ENCODE results near the gene SRRM3.
A peak's percentile ranks its signal among the peaks of the same experiment; 100 is the strongest.
"Not testable (repeated sequence)": the region's sequence is repeated elsewhere in the genome, so short reads cannot be mapped to it uniquely, and the experiment has no call there.

The SRRM3 gene

DNA sequence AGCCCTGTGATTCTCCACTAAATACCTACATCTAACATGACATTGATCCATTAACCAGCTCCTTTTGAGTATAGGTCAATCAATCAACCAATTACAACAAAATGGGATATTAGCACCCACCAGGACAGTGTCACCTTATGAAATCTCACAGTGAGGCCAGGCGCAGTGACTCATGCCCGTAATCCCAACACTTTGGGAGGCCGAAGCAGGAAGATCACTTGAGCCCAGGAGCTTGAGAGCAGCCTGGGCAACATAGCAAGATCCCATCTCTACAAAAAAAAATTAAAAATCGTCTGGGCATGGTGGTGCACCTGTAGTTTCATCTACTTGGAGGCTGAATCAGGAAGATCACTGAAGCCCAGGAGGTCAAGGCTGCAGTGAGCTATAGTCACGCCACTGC is 28.5 kb downstream of the SRRM3 start:
- Histone ChIP-seq H3K4me3 (no peak overlapping the region), H3K9me3 (no peaks in the 10 kb centered on the region), H3K9ac (no peak overlapping the region), H3K27ac (no peak overlapping the region), H3K4me2 (no peak overlapping the region), H4K20me1 (peaks cover 7% of the 10 kb centered on the region; the same call in 1 of the 2 replicates), H3K4me1 (peaks cover 7% of the 10 kb centered on the region), H3K27me3 (no peaks in the 10 kb centered on the region; the same call in 1 of the 2 replicates), H3K36me3 (no peaks in the 10 kb centered on the region)
- TF ChIP-seq Cebpa-rat (IDR thresholded peaks at IDR 0.05): no peak

GRCh38 chr7:76231071-76231470 is 29.4 kb downstream of the SRRM3 start:
- Histone ChIP-seq H3K9me3 (no peaks in the 10 kb centered on the region), H4K20me1 (peaks cover 4% of the 10 kb centered on the region; the same call in 1 of the 2 replicates), H3K4me1 (peaks cover 7% of the 10 kb centered on the region), H3K27me3 (no peaks in the 10 kb centered on the region; the same call in 1 of the 2 replicates), H3K4me3 (no peak overlapping the region), H3K27ac (no peak overlapping the region), H3K36me3 (no peaks in the 10 kb centered on the region), H3K4me2 (no peak overlapping the region), H3K9ac (no peak overlapping the region)
- TF ChIP-seq Cebpa-rat (IDR thresholded peaks at IDR 0.05): no peak

DNA sequence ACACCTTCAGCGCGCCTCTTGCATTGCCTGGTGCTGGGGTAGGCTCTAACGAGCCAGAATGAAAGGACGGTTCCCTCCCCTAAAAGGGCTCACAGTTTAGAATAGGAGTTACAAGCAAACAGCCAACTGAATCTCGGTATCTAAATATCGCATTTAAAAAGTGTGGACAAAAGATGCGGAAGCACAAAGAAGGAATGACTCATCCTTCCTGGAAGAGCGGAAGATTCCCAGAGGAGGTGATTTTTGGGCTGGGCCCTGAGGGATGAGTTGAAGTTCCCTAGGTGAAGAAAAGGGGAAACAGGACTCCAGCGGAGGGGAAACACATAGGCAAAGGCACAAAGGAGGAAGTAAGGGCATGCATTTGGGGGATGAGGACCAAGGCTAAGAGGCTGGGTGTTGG is 29.9 kb downstream of the SRRM3 start:
- Histone ChIP-seq H3K9ac (no peak overlapping the region), H3K27me3 (no peaks in the 10 kb centered on the region; the same call in 1 of the 2 replicates), H3K9me3 (no peaks in the 10 kb centered on the region), H3K4me2 (no peak overlapping the region), H3K4me1 (peaks cover 7% of the 10 kb centered on the region), H3K27ac (no peak overlapping the region), H4K20me1 (no peaks in the 10 kb centered on the region), H3K36me3 (no peaks in the 10 kb centered on the region), H3K4me3 (no peak overlapping the region)
- no peak for TF ChIP-seq Cebpa-rat (IDR thresholded peaks at IDR 0.05)

- Histone ChIP-seq H3K36me3 (no peaks in the 10 kb centered on the region), H4K20me1 (no peaks in the 10 kb centered on the region), H3K27ac (no peak overlapping the region), H3K9me3 (no peaks in the 10 kb centered on the region), H3K4me3 (no peak overlapping the region), H3K9ac (no peak overlapping the region), H3K4me1 (peaks cover 7% of the 10 kb centered on the region), H3K4me2 (no peak overlapping the region), H3K27me3 (no peaks in the 10 kb centered on the region; the same call in 1 of the 2 replicates)
- TF ChIP-seq Cebpa-rat (IDR thresholded peaks at IDR 0.05): no peak
Observed at GRCh38 chr7:76232698-76233097, 31.0 kb downstream of the SRRM3 start.

DNA sequence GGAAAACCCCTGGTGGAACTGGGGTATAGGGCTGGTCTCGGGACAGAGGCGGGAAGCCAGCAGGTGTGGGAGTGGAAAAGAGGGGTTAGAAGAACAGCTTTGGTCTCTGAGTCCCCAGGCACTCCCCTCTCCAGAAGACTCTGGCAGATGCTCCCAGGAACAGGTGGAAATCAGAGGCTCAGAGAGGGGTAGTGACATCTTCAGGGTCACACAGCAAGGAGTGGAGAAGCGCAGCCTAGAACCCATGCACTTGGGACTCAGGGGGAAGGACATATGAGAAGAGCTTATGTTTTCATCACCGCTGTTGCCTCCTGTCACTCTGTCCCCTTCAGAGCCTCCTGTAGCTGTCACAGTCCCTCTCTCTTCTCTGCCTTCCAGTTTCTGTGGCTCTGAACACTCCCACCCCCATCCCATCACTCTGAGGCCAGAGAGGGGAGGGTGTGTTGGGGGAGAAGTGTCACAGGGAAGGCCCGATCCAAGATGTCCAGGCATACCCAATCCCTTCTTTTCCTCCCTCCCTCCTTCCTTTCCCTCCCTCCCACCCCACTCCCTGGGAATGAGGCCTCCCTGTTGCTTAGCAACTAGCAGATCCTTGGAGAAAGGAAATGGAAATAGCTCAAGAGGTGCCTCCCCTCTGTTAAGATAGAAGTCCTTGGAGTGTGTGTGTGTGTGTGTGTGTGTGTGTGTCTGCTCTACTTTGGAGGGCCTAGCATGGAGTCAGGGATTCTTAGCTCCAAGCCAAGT is 32.0 kb downstream of the SRRM3 start:
- TF ChIP-seq Cebpa-rat (IDR thresholded peaks at IDR 0.05): no peak
- H3K9me3 ChIP-seq: no peaks in the 10 kb centered on the region
- H3K4me1 ChIP-seq: peaks cover 7% of the 10 kb centered on the region
- no peaks in the 10 kb centered on the region for H3K36me3 ChIP-seq
- no peak overlapping the region for H3K27ac ChIP-seq
- no peak overlapping the region for H3K4me3 ChIP-seq
- no peaks in the 10 kb centered on the region for H4K20me1 ChIP-seq
- H3K9ac ChIP-seq: no peak overlapping the region
- H3K27me3 ChIP-seq: no peaks in the 10 kb centered on the region; the same call in 1 of the 2 replicates
- no peak overlapping the region for H3K4me2 ChIP-seq

DNA sequence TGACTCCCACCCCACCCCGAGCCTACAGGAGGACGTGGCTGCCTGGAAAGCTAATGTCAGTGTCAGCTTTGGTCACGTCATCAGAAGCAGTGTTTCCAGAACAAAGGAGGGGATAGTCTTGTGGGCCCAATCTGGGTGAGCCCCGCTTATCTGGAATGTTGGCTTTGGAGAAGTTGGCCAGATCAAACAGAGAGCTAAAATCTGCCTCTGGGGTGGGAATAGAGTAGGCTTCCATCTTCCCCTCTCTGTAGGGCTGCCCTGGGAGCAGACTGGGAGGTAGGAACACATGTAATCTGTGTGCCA is 32.5 kb downstream of the SRRM3 start:
- Histone ChIP-seq H4K20me1 (no peaks in the 10 kb centered on the region), H3K27me3 (no peaks in the 10 kb centered on the region; the same call in 1 of the 2 replicates), H3K36me3 (no peaks in the 10 kb centered on the region), H3K4me2 (peak overlapping the region; percentile 79; the same call in 1 of the 2 replicates), H3K4me1 (peaks cover 7% of the 10 kb centered on the region), H3K9ac (no peak overlapping the region), H3K4me3 (no peak overlapping the region), H3K9me3 (no peaks in the 10 kb centered on the region), H3K27ac (no peak overlapping the region)
- no peak for TF ChIP-seq Cebpa-rat (IDR thresholded peaks at IDR 0.05)

GRCh38 chr7:76234931-76235441 is 33.3 kb downstream of the SRRM3 start:
- Histone ChIP-seq H3K27ac (no peak overlapping the region; the same call in 1 of the 2 replicates), H3K36me3 (no peaks in the 10 kb centered on the region), H3K4me2 (peak overlapping the region; percentile 79), H3K9me3 (no peaks in the 10 kb centered on the region), H3K4me3 (peak overlapping the region; percentile 52; the same call in 1 of the 2 replicates), H4K20me1 (no peaks in the 10 kb centered on the region), H3K4me1 (peaks cover 7% of the 10 kb centered on the region), H3K27me3 (no peaks in the 10 kb centered on the region; the same call in 1 of the 2 replicates), H3K9ac (no peak overlapping the region)
- no peak for TF ChIP-seq Cebpa-rat (IDR thresholded peaks at IDR 0.05)

DNA sequence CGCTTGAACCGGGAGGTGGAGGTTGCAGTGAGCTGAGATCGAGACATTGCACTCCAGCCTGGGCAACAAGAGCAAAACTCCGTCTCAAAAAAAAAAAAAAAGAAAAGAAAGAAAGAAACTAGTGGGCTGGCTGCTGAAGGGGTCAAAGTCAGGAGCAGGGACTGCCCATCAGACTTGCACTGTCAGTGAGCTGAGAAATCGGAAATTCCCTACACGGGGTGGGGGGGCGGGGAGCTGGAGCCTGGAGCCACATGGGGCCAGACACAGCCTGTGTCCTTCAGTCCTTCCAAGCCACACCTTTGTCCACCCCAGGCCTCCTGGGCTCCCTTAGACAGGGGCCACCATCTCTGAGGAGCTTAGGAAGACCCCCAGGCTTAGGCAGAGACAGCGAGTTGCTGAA is 34.5 kb downstream of the SRRM3 start:
- no peak for TF ChIP-seq Cebpa-rat (IDR thresholded peaks at IDR 0.05)
- Histone ChIP-seq H3K4me1 (peaks cover 7% of the 10 kb centered on the region), H4K20me1 (no peaks in the 10 kb centered on the region), H3K27me3 (no peaks in the 10 kb centered on the region; the same call in 1 of the 2 replicates), H3K4me3 (no peak overlapping the region), H3K27ac (no peak overlapping the region), H3K4me2 (no peak overlapping the region), H3K36me3 (no peaks in the 10 kb centered on the region), H3K9me3 (no peaks in the 10 kb centered on the region), H3K9ac (no peak overlapping the region)

- Histone ChIP-seq H3K27ac (no peak overlapping the region), H4K20me1 (no peaks in the 10 kb centered on the region), H3K9me3 (no peaks in the 10 kb centered on the region), H3K4me1 (peaks cover 7% of the 10 kb centered on the region), H3K4me3 (no peak overlapping the region), H3K36me3 (no peaks in the 10 kb centered on the region), H3K27me3 (no peaks in the 10 kb centered on the region; the same call in 1 of the 2 replicates), H3K4me2 (no peak overlapping the region), H3K9ac (no peak overlapping the region)
- no peak for TF ChIP-seq Cebpa-rat (IDR thresholded peaks at IDR 0.05)
Observed at GRCh38 chr7:76238326-76238725, 36.6 kb downstream of the SRRM3 start.

DNA sequence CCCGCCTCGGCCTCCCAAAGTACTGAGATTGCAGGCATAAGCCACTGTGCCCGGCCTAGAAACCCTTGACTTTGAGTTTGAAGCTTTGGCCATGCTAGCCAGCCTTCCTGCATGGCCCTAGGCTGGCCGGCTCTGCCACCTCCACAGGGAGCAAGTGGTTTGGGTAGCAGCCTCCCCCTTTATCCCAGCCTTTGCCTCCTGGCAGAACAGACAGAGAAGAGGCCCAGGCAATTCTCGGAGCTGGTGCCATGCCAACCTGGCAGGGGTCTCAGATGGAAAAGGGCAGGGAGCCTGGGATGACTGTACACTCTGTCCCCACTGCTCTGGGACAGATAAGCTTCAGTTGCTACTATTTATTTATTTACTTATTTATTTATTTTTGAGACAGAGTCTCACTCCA is 39.4 kb downstream of the SRRM3 start:
- Histone ChIP-seq H3K36me3 (no peaks in the 10 kb centered on the region), H3K9me3 (no peaks in the 10 kb centered on the region), H3K4me2 (no peak overlapping the region), H3K27ac (no peak overlapping the region), H3K4me3 (no peak overlapping the region), H4K20me1 (no peaks in the 10 kb centered on the region), H3K27me3 (no peaks in the 10 kb centered on the region), H3K4me1 (no peaks in the 10 kb centered on the region), H3K9ac (no peak overlapping the region)
- TF ChIP-seq Cebpa-rat (IDR thresholded peaks at IDR 0.05): no peak

- not testable (repeated sequence) for H3K9me3 ChIP-seq, H3K4me1 ChIP-seq, H4K20me1 ChIP-seq, H3K9ac ChIP-seq, H3K27ac ChIP-seq, H3K4me3 ChIP-seq, H3K27me3 ChIP-seq, H3K4me2 ChIP-seq, H3K36me3 ChIP-seq
Observed at GRCh38 chr7:76242517-76243063, 40.9 kb downstream of the SRRM3 start.

Data from BLaER1 (cell line).